Adipocyte (in vitro differentiated cells): ENCODE data around the gene UACA.
A peak's percentile ranks its signal among the peaks of the same experiment; 100 is the strongest.

Experiments
- DNase-seq: peaks from one replicate; pipeline ENCODE4 v3.0.0-alpha.2; 2015; ENCODE audit warnings: low read depth
- H3K27me3 ChIP-seq: replicated peaks from 2 replicates; pipeline ENCODE4 v1.7.0; 2013; ENCODE audit warnings: mild to moderate bottlenecking, low read length, moderate library complexity; ENCODE audit not compliant: control insufficient read depth, insufficient read depth
- H3K36me3 ChIP-seq: 2 replicates; pipeline ENCODE4 v1.7.0; 2013; ENCODE audit warnings: low read length, mild to moderate bottlenecking, moderate library complexity; ENCODE audit not compliant: control insufficient read depth, insufficient read depth, severe bottlenecking
- H3K4me1 ChIP-seq: 2 replicates; pipeline ENCODE4 v1.7.0; 2013; ENCODE audit warnings: mild to moderate bottlenecking, low read length, moderate library complexity; ENCODE audit not compliant: control insufficient read depth, insufficient read depth
- H3K4me3 ChIP-seq: 2 replicates; pipeline ENCODE4 v1.7.0; 2013; ENCODE audit warnings: mild to moderate bottlenecking, low read length, moderate library complexity
- H3K9ac ChIP-seq: 2 replicates; pipeline ENCODE4 v1.7.0; 2013; ENCODE audit warnings: mild to moderate bottlenecking, low read length, moderate library complexity
- H3K9me3 ChIP-seq: 2 replicates; pipeline ENCODE4 v1.7.0; 2013; ENCODE audit warnings: mild to moderate bottlenecking, low read length, moderate library complexity; ENCODE audit not compliant: control insufficient read depth

Gene UACA

GRCh38 chr15:70651303-70651845 is 112.0 kb downstream of the UACA start:
- H3K36me3 ChIP-seq = peaks cover 31% of the 10 kb centered on the region
- no peaks in the 10 kb centered on the region for H3K27me3 ChIP-seq
- no peak for DNase-seq
- peaks cover 14% of the 10 kb centered on the region for H3K4me1 ChIP-seq
- no peak overlapping the region for H3K9ac ChIP-seq
- no peaks in the 10 kb centered on the region for H3K9me3 ChIP-seq
- no peak overlapping the region for H3K4me3 ChIP-seq

- no peak for DNase-seq
- Histone ChIP-seq H3K4me3 (no peak overlapping the region), H3K9ac (no peak overlapping the region), H3K9me3 (no peaks in the 10 kb centered on the region), H3K36me3 (peaks cover 25% of the 10 kb centered on the region), H3K4me1 (peaks cover 18% of the 10 kb centered on the region), H3K27me3 (no peaks in the 10 kb centered on the region)
Observed at GRCh38 chr15:70650567-70651302, 112.6 kb downstream of the UACA start.

- Histone ChIP-seq H3K27me3 (no peaks in the 10 kb centered on the region), H3K9me3 (no peaks in the 10 kb centered on the region), H3K4me1 (peaks cover 27% of the 10 kb centered on the region), H3K4me3 (no peak overlapping the region), H3K9ac (no peak overlapping the region), H3K36me3 (no peaks in the 10 kb centered on the region)
- peak; percentile 35 for DNase-seq
Observed at GRCh38 chr15:70647396-70647795, 116.0 kb downstream of the UACA start.

- H3K36me3 ChIP-seq = peaks cover under 1% of the 10 kb centered on the region
- H3K9ac ChIP-seq = no peak overlapping the region
- H3K27me3 ChIP-seq = no peaks in the 10 kb centered on the region
- no peaks in the 10 kb centered on the region for H3K9me3 ChIP-seq
- H3K4me3 ChIP-seq = no peak overlapping the region
- no peak for DNase-seq
- peaks cover 27% of the 10 kb centered on the region for H3K4me1 ChIP-seq
Observed at GRCh38 chr15:70646169-70646568, 117.2 kb downstream of the UACA start.

- no peak overlapping the region for H3K4me3 ChIP-seq
- peaks cover 18% of the 10 kb centered on the region for H3K36me3 ChIP-seq
- DNase-seq = peak; percentile 32
- peaks cover 27% of the 10 kb centered on the region for H3K4me1 ChIP-seq
- no peak overlapping the region for H3K9ac ChIP-seq
- H3K27me3 ChIP-seq = no peaks in the 10 kb centered on the region
- H3K9me3 ChIP-seq = no peaks in the 10 kb centered on the region
Observed at GRCh38 chr15:70643783-70644125, 119.6 kb downstream of the UACA start.

- Histone ChIP-seq H3K9me3 (no peaks in the 10 kb centered on the region), H3K4me1 (peaks cover 27% of the 10 kb centered on the region), H3K27me3 (no peaks in the 10 kb centered on the region), H3K9ac (no peak overlapping the region), H3K36me3 (peaks cover 23% of the 10 kb centered on the region), H3K4me3 (no peak overlapping the region)
- no peak for DNase-seq
Observed at GRCh38 chr15:70643106-70643782, 120.1 kb downstream of the UACA start.

GRCh38 chr15:70636540-70637165 is 126.7 kb downstream of the UACA start:
- Histone ChIP-seq H3K27me3 (no peaks in the 10 kb centered on the region), H3K9ac (no peak overlapping the region), H3K4me3 (no peak overlapping the region), H3K4me1 (no peaks in the 10 kb centered on the region), H3K36me3 (peaks cover 40% of the 10 kb centered on the region), H3K9me3 (no peaks in the 10 kb centered on the region)
- DNase-seq = peak; percentile 18

- Histone ChIP-seq H3K36me3 (peaks cover 37% of the 10 kb centered on the region), H3K9me3 (no peaks in the 10 kb centered on the region), H3K4me1 (no peaks in the 10 kb centered on the region), H3K9ac (no peak overlapping the region), H3K4me3 (no peak overlapping the region), H3K27me3 (no peaks in the 10 kb centered on the region)
- DNase-seq = no peak
Observed at GRCh38 chr15:70635895-70636294, 127.5 kb downstream of the UACA start.

GRCh38 chr15:70633991-70634390 is 129.4 kb downstream of the UACA start:
- H3K27me3 ChIP-seq = no peaks in the 10 kb centered on the region

GRCh38 chr15:70633103-70633831 is 130.1 kb downstream of the UACA start:
- Histone ChIP-seq H3K9ac (no peak overlapping the region), H3K9me3 (no peaks in the 10 kb centered on the region), H3K27me3 (no peaks in the 10 kb centered on the region), H3K4me1 (peaks cover 5% of the 10 kb centered on the region), H3K4me3 (no peak overlapping the region), H3K36me3 (peaks cover 17% of the 10 kb centered on the region)
- DNase-seq = no peak

More at GRCh38 chr15:70633991-70634390, 129.4 kb downstream of the UACA start:
- H3K36me3 ChIP-seq = peaks cover 24% of the 10 kb centered on the region
- no peaks in the 10 kb centered on the region for H3K4me1 ChIP-seq
- no peaks in the 10 kb centered on the region for H3K9me3 ChIP-seq
- no peak for DNase-seq
- H3K4me3 ChIP-seq = no peak overlapping the region
- no peak overlapping the region for H3K9ac ChIP-seq
